Stimulated activated CD4-positive, alpha-beta T cell treated with anti-CD3 and anti-CD28 coated beads, Interleukin-4, amount 100 ng/mL, for 24 hours (primary cell): ENCODE measurements around the gene OR4D9.

ENCODE experiments used
- DNase-seq: peaks from one replicate; pipeline ENCODE4 v3.0.0-alpha.2; 2020

Gene OR4D9

GRCh38 chr11:59550842-59551658, 39.7 kb downstream of the OR4D9 start:
- peak; percentile 88 for DNase-seq

- peak; percentile 39 for DNase-seq
Observed at GRCh38 chr11:59551659-59552521, 40.6 kb downstream of the OR4D9 start.

- DNase-seq: no peak
Observed at GRCh38 chr11:59552844-59553243, 41.5 kb downstream of the OR4D9 start.

- no peak for DNase-seq
Observed at GRCh38 chr11:59553323-59553722, 42.0 kb downstream of the OR4D9 start.

- no peak for DNase-seq
Observed at GRCh38 chr11:59555601-59556114, 44.3 kb downstream of the OR4D9 start.

- peak; percentile 83 for DNase-seq
Observed at GRCh38 chr11:59556115-59556916, 45.0 kb downstream of the OR4D9 start.

- no peak for DNase-seq
Observed at GRCh38 chr11:59556917-59557348, 45.6 kb downstream of the OR4D9 start.

GRCh38 chr11:59558270-59558643, 46.9 kb downstream of the OR4D9 start:
- no peak for DNase-seq

- DNase-seq: no peak
Observed at GRCh38 chr11:59559886-59560285, 48.5 kb downstream of the OR4D9 start.

GRCh38 chr11:59560290-59560701, 49.0 kb downstream of the OR4D9 start:
- peak; percentile 85 for DNase-seq

GRCh38 chr11:59560702-59561473, 49.5 kb downstream of the OR4D9 start:
- DNase-seq: peak; percentile 85

- DNase-seq: no peak
Observed at GRCh38 chr11:59562292-59562691, 51.0 kb downstream of the OR4D9 start.
